Cardiac atrium fibroblast (primary cell): Measurements from ENCODE around the gene PLIN1. TPM values are rescaled to one million over a fixed set of nuclear protein-coding genes. Genes with fewer than 3 reads are reported as not detected.

ENCODE experiments used
- total RNA-seq: library from RNA; depleted of rRNA; stranded (reverse); fragments of >200 nt; gene quantifications from 2 replicates; pipeline ENCODE4 v1.2.3, GENCODE V29; 2015

The PLIN1 gene
- not detected in 2 replicates for total RNA-seq

GRCh38 chr15:89679212-89679611 lies at the start of gene PLIN1:
Gene PLIN1, minus strand, starts transcription at chr15:89679367. Its CDS starts 1,878 bp downstream, at chr15:89677489.

DNA sequence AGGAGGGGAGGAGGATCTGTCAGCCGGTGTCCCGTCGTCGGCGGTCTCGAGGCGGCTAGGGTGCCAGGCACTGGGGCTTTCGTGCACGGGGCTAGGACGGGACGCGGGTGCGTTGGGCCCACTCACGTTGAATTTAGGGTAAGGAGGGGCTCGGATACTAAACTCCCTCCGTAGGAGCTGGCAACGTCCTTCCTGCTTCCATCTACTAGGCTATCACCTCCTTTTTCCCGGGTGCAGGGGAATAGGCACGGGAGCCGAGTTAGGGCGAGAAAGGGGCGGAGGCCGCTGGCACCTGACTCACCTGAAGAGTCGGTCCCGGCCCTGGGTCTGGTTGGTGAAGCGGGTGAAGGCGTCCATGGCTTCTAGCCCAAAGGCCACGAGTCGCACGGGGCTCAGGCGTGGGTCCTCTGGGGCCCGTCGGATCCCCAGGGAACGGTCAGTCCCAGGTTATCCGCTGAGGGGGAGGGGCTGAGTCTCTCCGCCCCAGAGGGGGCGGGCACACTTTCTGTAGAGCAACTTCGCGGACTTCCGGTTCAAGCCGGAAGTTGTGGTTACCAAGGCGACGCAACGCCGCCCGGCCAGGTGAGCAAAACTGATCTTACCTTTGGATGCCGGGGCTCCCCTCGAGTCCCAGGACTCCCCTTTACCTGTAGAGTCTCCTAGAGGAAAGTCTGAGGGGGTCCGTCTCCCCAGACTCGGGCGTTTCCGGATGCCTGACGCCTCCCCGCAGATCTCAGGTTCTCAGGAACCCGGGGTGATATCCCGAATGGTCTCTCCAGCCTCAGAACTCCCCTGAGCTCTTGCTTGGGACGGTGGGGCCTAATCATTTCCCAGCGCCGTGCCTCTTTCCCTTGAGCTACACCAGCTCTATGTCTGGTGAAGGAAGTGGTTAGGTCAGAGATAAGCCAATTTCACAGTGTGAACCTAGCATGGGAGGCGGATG lies 11.4 kb upstream of the PLIN1 start, which contains the start of the genes PEX11A and WDR93:
Gene PEX11A (minus strand): TSS at position 479 of the 943 bp plus-strand sequence. CDS start 122 bp downstream, at position 357.
Gene WDR93 (plus strand): TSS at position 536 of the 943 bp plus-strand sequence. CDS start 10,936 bp downstream, outside the sequence.

DNA sequence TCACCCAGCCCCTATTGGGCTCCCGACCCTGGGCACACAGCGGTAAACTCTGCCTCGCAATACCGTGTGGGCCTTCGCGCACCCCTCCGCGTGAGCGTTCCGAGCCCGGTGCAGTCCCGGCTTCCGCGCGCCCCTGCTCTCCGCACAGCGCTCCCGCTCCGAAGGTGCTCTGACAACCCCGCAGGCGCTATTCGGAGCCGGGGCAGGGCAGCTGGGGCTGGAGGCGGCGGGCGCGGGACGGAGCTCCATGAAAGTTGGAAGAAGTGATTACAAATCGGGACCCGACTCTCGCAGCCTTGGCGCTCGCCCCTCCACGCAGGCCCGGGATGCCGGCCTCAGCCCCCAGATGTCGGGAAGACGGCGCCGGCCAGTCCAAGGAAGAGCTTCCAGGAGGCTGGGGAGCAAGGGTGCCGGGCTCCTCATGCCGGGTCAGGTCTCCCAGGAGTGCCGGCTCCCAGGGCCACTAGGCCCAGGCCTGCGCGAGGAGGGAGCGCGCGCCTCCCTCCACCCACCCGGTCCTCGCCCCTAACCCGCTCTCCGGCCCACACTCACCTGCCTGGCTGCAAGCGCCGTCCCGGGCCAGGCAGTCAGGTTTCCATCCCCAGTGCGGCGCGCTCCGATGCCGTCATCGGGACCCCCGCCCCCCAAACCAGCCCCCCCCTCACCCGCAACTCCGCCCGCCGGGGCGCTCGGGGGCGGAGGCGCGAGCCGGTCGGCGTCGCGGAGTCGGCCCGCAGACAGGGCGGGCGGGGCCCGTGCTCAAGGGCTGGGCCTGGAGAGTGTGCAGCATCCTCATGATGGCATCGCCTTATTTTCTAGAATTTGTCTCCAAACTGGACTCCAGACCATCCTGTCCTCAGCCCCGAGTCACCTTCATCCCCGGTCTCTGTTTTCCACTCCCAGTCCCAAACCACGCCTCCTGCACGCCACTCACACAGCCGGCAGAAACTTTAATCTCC lies 24.0 kb downstream of the PLIN1 start, which contains the start of gene KIF7:
Gene KIF7 (minus strand): TSS at position 621 of the 959 bp plus-strand sequence. CDS start 2,537 bp downstream, outside the sequence.

Other genes with a start within 250 kb of the PLIN1 start
- gene RHCG, start 182.8 kb downstream of the PLIN1 start, total RNA-seq: 0.16 TPM in 1 of 2 replicates, not detected in the other
- gene TICRR, start 103.9 kb downstream of the PLIN1 start, total RNA-seq: 2.5 and 2.8 TPM in 2 replicates
- 6.3 and 7.8 TPM in 2 replicates for gene KIF7, start 23.9 kb downstream of the PLIN1 start, total RNA-seq
- gene PEX11A, start 11.4 kb upstream of the PLIN1 start, total RNA-seq: 3.2 and 4.2 TPM in 2 replicates
- gene WDR93, start 11.4 kb upstream of the PLIN1 start, total RNA-seq: not detected in 2 replicates
- gene MESP1, start 71.9 kb upstream of the PLIN1 start, total RNA-seq: 2.3 TPM in 1 of 2 replicates, not detected in the other
- gene MESP2, start 97.0 kb upstream of the PLIN1 start, total RNA-seq: 0.65 TPM in 1 of 2 replicates, not detected in the other
- 82.8 and 104 TPM in 2 replicates for gene ANPEP, start 135.5 kb upstream of the PLIN1 start, total RNA-seq
- 33.2 and 35.3 TPM in 2 replicates for gene AP3S2, start 214.6 kb upstream of the PLIN1 start, total RNA-seq
- 7.3 and 8.5 TPM in 2 replicates for gene ARPIN, start 233.6 kb upstream of the PLIN1 start, total RNA-seq